Panc1 (cell line): Measurements from ENCODE around the gene TPCN1. TPM values are rescaled to one million over a fixed set of nuclear protein-coding genes. Genes with fewer than 3 reads are reported as not detected.

Experiments used
- ATAC-seq: fragments of 200-7000 bp; cut with Tn5 transposase; 2 replicates; pipeline ENCODE4 v1.9.1; 2020; ENCODE audit warnings: mild to moderate bottlenecking, moderate library complexity
- BruUV-seq: library from RNA; stranded (reverse); fragments of 400-500 nt; replicated peaks from 2 replicates; lab custom pipeline; 2021; lab: Mats Ljungman, UMichigan
- CTCF ChIA-PET: fragments of 300-600 bp; sonication (Branson Sonifier 250); formaldehyde crosslinking; loops from one replicate; lab custom pipeline; 2022; ENCODE audit warnings: antibody characterized with exemption; lab: Charles Lee
- POLR2A ChIA-PET: fragments of 300-600 bp; sonication (Branson Sonifier 250); formaldehyde crosslinking; loops from one replicate; lab custom pipeline; 2022; ENCODE audit warnings: antibody characterized with exemption; lab: Charles Lee
- DNase-seq: peaks from one replicate; pipeline ENCODE4 v3.0.0-alpha.2; 2010; ENCODE audit warnings: low read depth, low spot score
- H3K27ac ChIP-seq: 2 replicates; pipeline ENCODE4 v1.5.1; 2011; ENCODE audit warnings: mild to moderate bottlenecking, low read length, inconsistent platforms
- H3K27me3 ChIP-seq: fragments of 200-500 bp; sonication (Bioruptor generic); 2 replicates; pipeline ENCODE4 v1.6.0; 2014; ENCODE audit warnings: low read length, inconsistent platforms; ENCODE audit not compliant: control insufficient read depth, insufficient read depth
- H3K36me3 ChIP-seq: fragments of 200-500 bp; sonication (Bioruptor generic); 2 replicates; pipeline ENCODE4 v1.5.1; 2014; ENCODE audit warnings: inconsistent platforms, mild to moderate bottlenecking, low read length, moderate library complexity; ENCODE audit not compliant: control insufficient read depth, insufficient read depth
- H3K4me1 ChIP-seq: 2 replicates; pipeline ENCODE4 v1.5.1; 2011; ENCODE audit warnings: inconsistent platforms, mild to moderate bottlenecking, low read length, moderate library complexity; ENCODE audit not compliant: control insufficient read depth, insufficient read depth
- H3K4me3 ChIP-seq, 2 experiments: 2 replicates each; pipeline ENCODE4 v1.5.1; 2011 to 2012; ENCODE audit warnings: low read depth in 2 of 2, low read length in 2 of 2, mild to moderate bottlenecking in 2 of 2, inconsistent platforms in 1 of 2, moderate library complexity in 1 of 2
- H3K9me3 ChIP-seq: fragments of 200-500 bp; sonication (Bioruptor generic); 2 replicates; pipeline ENCODE4 v1.5.1; 2014; ENCODE audit warnings: low read depth, mild to moderate bottlenecking, inconsistent platforms, low read length, moderate library complexity; ENCODE audit not compliant: control insufficient read depth, insufficient read depth
- POLR2AphosphoS5 ChIP-seq: IDR thresholded peaks from 2 replicates; pipeline ENCODE4 v1.6.1; 2012; ENCODE audit warnings: mild to moderate bottlenecking, low read depth, low read length, moderate library complexity
- SIN3A ChIP-seq: IDR thresholded peaks from 2 replicates; pipeline ENCODE4 v1.6.1; 2012; ENCODE audit warnings: low read depth, mild to moderate bottlenecking, low read length, moderate library complexity, borderline replicate concordance; ENCODE audit not compliant: insufficient read depth
- TCF7L2 ChIP-seq: IDR thresholded peaks from 2 replicates; pipeline ENCODE4 v1.6.1; 2011; ENCODE audit warnings: mild to moderate bottlenecking, low read depth, low read length, inconsistent platforms
- in situ Hi-C: cut with HindIII; loops from 2 replicates; pipeline ENCODE4 v1.10.0; 2016; ENCODE audit warnings: low sequenced_read_pairs, low pct_unique_long_range_greater_than_20kb
- intact Hi-C: fragments of 100-400 bp; cut with micrococcal nuclease; formaldehyde crosslinking; loops from one replicate; pipeline ENCODE4 v1.10.0; 2022; ENCODE audit not compliant: unreplicated experiment
- total RNA-seq: library from RNA; stranded (reverse); gene quantifications from one replicate; pipeline ENCODE4 v1.2.1, GENCODE V29; 2021; ENCODE audit not compliant: unreplicated experiment
- TF ChIP-seq, protein P1 (sequence below), 2 experiments: IDR thresholded peaks; 2 replicates each; pipeline ENCODE4 v1.6.1; 2011 to 2012; ENCODE audit warnings: low read depth in 2 of 2, control low read depth in 1 of 2, low read length in 1 of 2, mild to moderate bottlenecking in 1 of 2, moderate library complexity in 1 of 2; ENCODE audit not compliant: insufficient read depth in 1 of 2
- TF ChIP-seq, protein P2 (sequence below): fragments of 450-650 bp; IDR thresholded peaks from 2 replicates; pipeline ENCODE4 v1.5.1; 2017; ENCODE audit warnings: mild to moderate bottlenecking

TPCN1 gene
- total RNA-seq, 1 experiment from 2014 or later: 75.2 TPM

DNA sequence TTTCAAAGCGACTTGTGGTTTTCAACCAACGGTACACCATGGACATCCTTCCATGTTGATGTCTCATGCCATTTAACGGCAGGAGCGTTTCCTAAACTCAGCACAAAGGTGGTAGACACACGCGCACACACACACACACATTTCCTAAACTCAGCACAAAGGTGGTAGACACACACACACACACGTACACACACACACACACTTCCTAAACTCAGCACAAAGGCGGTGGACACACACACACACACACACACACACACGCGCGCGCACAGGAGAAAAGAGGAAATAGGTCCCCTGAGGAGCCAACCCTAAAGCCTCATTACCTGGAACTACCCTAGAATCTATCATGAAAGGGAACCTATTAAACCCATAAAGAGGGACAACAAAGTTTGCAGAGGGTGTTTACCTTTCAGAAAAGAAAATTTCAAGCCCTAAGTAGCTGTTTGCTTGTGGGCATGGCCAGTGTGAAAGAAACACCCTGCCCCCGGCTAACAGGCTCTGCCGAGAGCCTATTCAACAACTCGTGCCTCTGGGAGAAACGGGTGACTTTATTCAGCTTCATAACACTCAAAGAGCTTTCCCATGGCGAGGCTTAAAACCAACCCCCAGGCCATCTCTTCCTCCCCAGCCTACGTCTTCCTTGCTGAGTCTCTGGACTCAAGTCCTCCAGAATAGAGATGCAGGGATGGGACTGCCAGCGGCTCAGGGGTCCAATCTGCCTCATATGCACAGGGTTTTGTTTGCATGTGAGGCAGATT, 81.8 kb downstream of the TPCN1 start:
- in situ Hi-C loops (no loop called here), intact Hi-C loops (no loop called here)
- POLR2A ChIA-PET: no interaction called here
- CTCF ChIA-PET: no interaction called here
- DNase-seq (no peak), ATAC-seq (no peak)
- no TSS peak for BruUV-seq
- Histone ChIP-seq H3K4me1 (peaks cover 8% of the 10 kb centered on the region), H3K27ac (no peak overlapping the region), H3K9me3 (no peaks in the 10 kb centered on the region), H3K27me3 (no peaks in the 10 kb centered on the region), H3K36me3 (no peaks in the 10 kb centered on the region), H3K4me3 (no peak overlapping the region)
- TF ChIP-seq POLR2AphosphoS5: no peak
- no peak for TF ChIP-seq SIN3A
- TF ChIP-seq TCF7L2: no peak
- TF ChIP-seq, protein P1, sequence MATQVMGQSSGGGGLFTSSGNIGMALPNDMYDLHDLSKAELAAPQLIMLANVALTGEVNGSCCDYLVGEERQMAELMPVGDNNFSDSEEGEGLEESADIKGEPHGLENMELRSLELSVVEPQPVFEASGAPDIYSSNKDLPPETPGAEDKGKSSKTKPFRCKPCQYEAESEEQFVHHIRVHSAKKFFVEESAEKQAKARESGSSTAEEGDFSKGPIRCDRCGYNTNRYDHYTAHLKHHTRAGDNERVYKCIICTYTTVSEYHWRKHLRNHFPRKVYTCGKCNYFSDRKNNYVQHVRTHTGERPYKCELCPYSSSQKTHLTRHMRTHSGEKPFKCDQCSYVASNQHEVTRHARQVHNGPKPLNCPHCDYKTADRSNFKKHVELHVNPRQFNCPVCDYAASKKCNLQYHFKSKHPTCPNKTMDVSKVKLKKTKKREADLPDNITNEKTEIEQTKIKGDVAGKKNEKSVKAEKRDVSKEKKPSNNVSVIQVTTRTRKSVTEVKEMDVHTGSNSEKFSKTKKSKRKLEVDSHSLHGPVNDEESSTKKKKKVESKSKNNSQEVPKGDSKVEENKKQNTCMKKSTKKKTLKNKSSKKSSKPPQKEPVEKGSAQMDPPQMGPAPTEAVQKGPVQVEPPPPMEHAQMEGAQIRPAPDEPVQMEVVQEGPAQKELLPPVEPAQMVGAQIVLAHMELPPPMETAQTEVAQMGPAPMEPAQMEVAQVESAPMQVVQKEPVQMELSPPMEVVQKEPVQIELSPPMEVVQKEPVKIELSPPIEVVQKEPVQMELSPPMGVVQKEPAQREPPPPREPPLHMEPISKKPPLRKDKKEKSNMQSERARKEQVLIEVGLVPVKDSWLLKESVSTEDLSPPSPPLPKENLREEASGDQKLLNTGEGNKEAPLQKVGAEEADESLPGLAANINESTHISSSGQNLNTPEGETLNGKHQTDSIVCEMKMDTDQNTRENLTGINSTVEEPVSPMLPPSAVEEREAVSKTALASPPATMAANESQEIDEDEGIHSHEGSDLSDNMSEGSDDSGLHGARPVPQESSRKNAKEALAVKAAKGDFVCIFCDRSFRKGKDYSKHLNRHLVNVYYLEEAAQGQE (IDR thresholded peaks at IDR 0.05; ENCODE audit: insufficient read depth in 1 of 2, low read depth in 2 of 2, low read length in 1 of 2): no peak
- TF ChIP-seq, protein P2, sequence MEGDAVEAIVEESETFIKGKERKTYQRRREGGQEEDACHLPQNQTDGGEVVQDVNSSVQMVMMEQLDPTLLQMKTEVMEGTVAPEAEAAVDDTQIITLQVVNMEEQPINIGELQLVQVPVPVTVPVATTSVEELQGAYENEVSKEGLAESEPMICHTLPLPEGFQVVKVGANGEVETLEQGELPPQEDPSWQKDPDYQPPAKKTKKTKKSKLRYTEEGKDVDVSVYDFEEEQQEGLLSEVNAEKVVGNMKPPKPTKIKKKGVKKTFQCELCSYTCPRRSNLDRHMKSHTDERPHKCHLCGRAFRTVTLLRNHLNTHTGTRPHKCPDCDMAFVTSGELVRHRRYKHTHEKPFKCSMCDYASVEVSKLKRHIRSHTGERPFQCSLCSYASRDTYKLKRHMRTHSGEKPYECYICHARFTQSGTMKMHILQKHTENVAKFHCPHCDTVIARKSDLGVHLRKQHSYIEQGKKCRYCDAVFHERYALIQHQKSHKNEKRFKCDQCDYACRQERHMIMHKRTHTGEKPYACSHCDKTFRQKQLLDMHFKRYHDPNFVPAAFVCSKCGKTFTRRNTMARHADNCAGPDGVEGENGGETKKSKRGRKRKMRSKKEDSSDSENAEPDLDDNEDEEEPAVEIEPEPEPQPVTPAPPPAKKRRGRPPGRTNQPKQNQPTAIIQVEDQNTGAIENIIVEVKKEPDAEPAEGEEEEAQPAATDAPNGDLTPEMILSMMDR: no peak

DNA sequence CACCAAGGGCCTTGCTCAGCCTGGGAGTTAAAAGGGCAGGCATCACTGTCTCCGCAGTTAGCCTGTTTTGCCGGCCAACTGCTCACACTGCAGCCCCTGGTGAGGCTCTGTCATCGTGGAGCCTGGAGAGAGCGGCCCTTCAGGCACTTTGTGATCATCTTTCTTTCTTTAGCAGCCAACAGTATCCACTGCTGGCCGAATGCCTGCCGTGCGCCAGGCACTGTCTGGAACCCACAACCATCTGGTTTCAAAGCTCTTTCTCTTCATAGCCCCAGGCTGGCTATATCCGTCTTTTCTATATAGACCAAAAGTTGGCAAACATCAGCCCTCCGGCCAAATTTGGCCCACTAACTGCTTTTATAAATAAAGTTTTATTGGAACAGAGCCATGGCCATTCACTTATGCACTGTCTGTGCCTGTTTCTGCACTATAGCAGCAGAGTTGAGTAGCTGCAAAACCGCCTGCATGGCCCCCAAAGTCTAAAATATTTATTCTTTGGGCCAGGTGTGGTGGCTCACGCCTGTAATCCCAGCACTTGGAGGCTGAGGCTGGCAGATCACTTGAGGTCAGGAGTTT, 84.1 kb downstream of the TPCN1 start:
- ChIA-PET POLR2A (interaction anchor here (0.7 kb wide), 1 partner anchor 117 kb away, joined by 18 read pairs; no protein-coding TSS in a partner anchor), CTCF (no interaction called here)
- in situ Hi-C loops: no loop called here
- H3K27me3 ChIP-seq: no peaks in the 10 kb centered on the region
- no peaks in the 10 kb centered on the region for H3K36me3 ChIP-seq
- H3K27ac ChIP-seq: no peak overlapping the region
- no peak for DNase-seq
- TF ChIP-seq, protein P2: no peak
- TF ChIP-seq, protein P1 (IDR thresholded peaks at IDR 0.05; ENCODE audit: insufficient read depth in 1 of 2, low read depth in 2 of 2, low read length in 1 of 2): no peak
- no peak for TF ChIP-seq SIN3A
- no peak for ATAC-seq
- intact Hi-C loops: no loop called here
- H3K4me1 ChIP-seq: no peaks in the 10 kb centered on the region
- BruUV-seq: no TSS peak
- no peaks in the 10 kb centered on the region for H3K9me3 ChIP-seq
- no peak overlapping the region for H3K4me3 ChIP-seq
